Activated T-helper 1 cell treated with anti-CD3 and anti-CD28 coated beads, Interleukin-12 subunit alpha, Interleukin-12 subunit beta, Interleukin-2, Interleukin-4 antibody, amounts not matched to agents 30 ng/mL and 10 ng/mL and 1 ng/mL, durations not matched to agents 14 hours and 24 hours and 36 hours (primary cell): ENCODE measurements around the gene CLASRP. TPM values are rescaled to one million over a fixed set of nuclear protein-coding genes. Genes with fewer than 3 reads are reported as not detected.

Experiments
- DNase-seq: peaks from one replicate; pipeline ENCODE4 v3.0.0; 2021; ENCODE audit warnings: low spot score
- H3K27ac Mint-ChIP-seq: one replicate; pipeline ENCODE4 v1.8.0; 2021; ENCODE audit warnings: mild to moderate bottlenecking, mixed read lengths
- H3K27me3 Mint-ChIP-seq: one replicate; pipeline ENCODE4 v1.8.0; 2022; ENCODE audit warnings: mild to moderate bottlenecking, moderate library complexity, mixed read lengths; ENCODE audit not compliant: insufficient read depth
- H3K36me3 Mint-ChIP-seq: one replicate; pipeline ENCODE4 v1.8.0; 2021; ENCODE audit warnings: low read depth, mixed read lengths
- H3K4me1 Mint-ChIP-seq: one replicate; pipeline ENCODE4 v1.8.0; 2021; ENCODE audit warnings: low read depth, mixed read lengths
- H3K4me3 Mint-ChIP-seq: one replicate; pipeline ENCODE4 v1.8.0; 2021; ENCODE audit warnings: mild to moderate bottlenecking, moderate library complexity, mixed read lengths
- H3K9me3 Mint-ChIP-seq: one replicate; pipeline ENCODE4 v1.8.0; 2021; ENCODE audit warnings: mixed read lengths
- intact Hi-C: fragments of 100-400 bp; cut with micrococcal nuclease; formaldehyde crosslinking; loops from one replicate; pipeline ENCODE4 v1.15.1; 2024
- total RNA-seq: library from RNA; stranded (reverse); gene quantifications from 2 replicates; pipeline ENCODE4 v1.2.3, GENCODE V29; 2022

The CLASRP gene
- total RNA-seq, 1 donor from 2014 or later, result 116 TPM

DNA sequence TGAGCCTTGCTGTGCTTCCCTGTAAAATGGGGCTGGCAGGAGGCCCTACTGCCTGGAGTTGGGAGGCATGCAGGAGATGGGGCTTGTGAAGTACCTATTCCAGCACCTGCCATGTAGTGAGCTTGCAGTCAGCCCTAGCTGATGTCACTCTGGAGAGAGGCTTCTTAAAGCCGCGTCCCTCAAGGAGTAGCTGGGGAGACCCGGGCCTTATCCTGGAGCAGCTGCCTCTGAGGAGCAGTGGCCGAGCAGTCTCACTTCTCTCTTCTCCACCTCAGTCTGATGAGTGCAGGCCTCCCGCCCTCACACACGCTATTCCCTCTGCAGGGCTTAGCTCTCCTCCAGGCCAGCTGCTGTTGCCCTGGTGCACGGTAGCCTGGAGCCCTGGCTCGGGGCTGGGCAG, 18.0 kb downstream of the CLASRP start:
- Mint-ChIP-seq H3K27me3 (no peaks in the 10 kb centered on the region), H3K9me3 (no peaks in the 10 kb centered on the region)
- intact Hi-C loops, result loop anchor here (5.0 kb wide), 1 partner anchor 155 kb away; no protein-coding TSS in a partner anchor

DNA sequence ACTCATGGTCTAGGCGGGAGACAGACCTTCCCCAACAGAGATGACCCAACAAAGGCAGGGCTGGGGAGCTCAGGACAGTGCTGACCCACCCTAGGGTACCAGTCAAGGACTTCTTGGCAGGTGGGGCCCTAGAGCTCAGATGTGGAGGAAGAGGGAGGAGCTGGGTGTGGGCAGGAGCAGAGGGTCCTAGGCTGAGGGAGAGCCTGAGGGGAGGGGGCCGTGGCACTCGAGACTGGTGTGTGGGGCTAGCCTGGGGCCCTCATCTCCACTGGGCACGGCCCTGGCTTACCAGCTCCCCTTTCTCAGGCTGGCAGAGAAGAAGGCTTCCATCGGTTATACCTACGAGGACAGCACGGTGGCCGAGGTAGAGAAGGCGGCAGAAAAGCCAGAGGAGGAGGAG, 18.6 kb downstream of the CLASRP start:
- intact Hi-C loops, result loop anchor here (5.0 kb wide), 1 partner anchor 155 kb away; no protein-coding TSS in a partner anchor
- Mint-ChIP-seq H3K4me1 (peaks cover 5% of the 10 kb centered on the region), H3K27ac (no peak overlapping the region)

More for the DNA sequence above, 18.0 kb downstream of the CLASRP start:
- H3K27ac Mint-ChIP-seq, result no peak overlapping the region
- peaks cover 5% of the 10 kb centered on the region for H3K4me1 Mint-ChIP-seq
- peaks cover 45% of the 10 kb centered on the region for H3K36me3 Mint-ChIP-seq
- DNase-seq, result no peak
- no peak overlapping the region for H3K4me3 Mint-ChIP-seq

DNA sequence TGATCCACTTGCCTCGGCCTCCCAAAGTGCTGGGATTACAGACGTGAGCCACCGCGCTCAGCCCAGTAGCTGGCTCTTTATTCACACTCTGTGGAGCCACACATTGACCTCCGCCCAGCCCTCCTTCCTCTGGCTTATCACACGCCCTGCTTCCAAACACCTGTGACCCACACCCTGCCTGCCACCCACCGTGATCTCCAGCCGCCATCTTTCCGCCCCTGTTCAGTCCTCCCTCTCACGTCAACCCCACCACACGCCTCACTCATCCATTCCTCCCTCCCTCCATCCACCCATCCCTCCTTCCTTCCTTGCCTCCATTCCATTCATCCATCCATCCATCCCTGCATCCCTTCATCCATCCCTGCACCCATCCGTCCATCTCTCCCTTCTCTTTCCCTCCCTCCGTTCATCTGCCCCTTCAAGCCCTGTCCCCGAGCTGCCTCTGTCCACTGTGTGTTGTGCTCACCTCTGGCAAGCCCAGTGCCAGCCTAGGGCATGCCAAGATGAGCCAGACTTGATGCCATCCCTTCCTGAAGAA, 19.8 kb downstream of the CLASRP start:
- Mint-ChIP-seq H3K27ac (no peak overlapping the region), H3K36me3 (peaks cover 41% of the 10 kb centered on the region), H3K4me3 (no peak overlapping the region)

More for the DNA sequence above, 18.6 kb downstream of the CLASRP start:
- Mint-ChIP-seq H3K9me3 (no peaks in the 10 kb centered on the region), H3K4me3 (no peak overlapping the region), H3K27me3 (no peaks in the 10 kb centered on the region), H3K36me3 (peaks cover 44% of the 10 kb centered on the region)
- no peak for DNase-seq

DNA sequence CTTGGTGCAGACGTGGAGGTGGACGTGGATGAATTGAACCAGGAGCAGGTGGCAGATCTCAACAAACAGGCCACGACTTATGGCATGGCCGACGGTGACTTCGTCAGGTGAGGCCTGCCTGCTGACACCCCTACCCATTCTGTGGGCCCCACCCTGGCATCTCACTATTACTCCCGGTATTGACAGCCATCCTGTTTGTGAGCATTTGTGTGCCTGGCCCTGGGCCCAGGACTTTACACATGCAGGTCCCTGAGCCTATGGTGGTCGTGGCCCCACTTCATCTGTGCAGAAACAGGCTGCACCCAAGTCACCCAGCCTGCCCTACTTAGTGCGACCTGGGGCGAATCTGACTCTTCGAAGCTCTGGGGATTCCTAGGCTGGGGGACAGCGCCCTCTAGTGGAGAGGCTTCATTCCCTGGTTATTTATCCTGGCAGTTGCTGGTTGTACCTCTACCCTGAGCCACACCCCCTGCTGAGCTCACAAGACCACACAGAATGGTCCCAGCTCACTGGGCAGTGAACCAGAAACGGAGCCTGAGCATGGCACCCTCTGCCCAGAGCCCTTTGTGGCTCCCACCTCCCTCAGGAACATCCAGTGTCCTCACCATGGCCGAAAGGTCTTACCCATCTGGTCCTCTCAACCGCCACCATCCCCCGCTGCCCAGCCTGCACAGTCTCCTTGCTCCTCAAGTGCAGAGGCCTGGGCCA, 20.6 kb downstream of the CLASRP start:
- Mint-ChIP-seq H3K36me3 (peaks cover 38% of the 10 kb centered on the region), H3K4me1 (peaks cover 5% of the 10 kb centered on the region), H3K4me3 (no peak overlapping the region), H3K27ac (peak overlapping the region; percentile 63), H3K27me3 (no peaks in the 10 kb centered on the region), H3K9me3 (no peaks in the 10 kb centered on the region)
- intact Hi-C loops, result loop anchor here (1.0 to 5.0 kb wide), 4 partner anchors 20 to 157 kb away; partner anchors contain the start of gene CLASRP
- DNase-seq, result peak; percentile 73

More for the DNA sequence above, 19.8 kb downstream of the CLASRP start:
- DNase-seq, result no peak
- Mint-ChIP-seq H3K4me1 (peaks cover 5% of the 10 kb centered on the region), H3K9me3 (no peaks in the 10 kb centered on the region), H3K27me3 (no peaks in the 10 kb centered on the region)
- intact Hi-C loops, result loop anchor here (1.0 to 5.0 kb wide), 4 partner anchors 19 to 156 kb away; partner anchors contain the start of gene CLASRP

DNA sequence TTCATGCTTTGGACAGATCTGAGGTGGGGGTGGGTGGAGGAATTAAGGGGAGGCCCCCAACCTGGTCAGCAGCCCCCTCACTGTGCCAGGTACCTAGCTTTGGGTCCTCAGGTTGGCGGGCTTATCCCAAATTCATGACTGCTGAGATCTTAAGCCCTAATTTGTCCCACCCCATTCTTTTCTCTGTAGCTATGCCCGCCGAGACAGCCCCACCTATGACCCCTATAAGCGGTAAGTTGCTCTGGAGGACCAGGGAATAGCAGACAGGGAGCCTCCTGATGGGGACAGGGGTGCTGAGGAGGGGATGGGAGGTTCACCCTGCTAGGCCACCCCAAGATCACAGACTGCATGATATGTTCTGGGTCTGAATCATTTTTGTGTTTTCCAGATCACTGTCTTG, 23.1 kb downstream of the CLASRP start:
- H3K27ac Mint-ChIP-seq, result no peak overlapping the region
- no peak overlapping the region for H3K4me3 Mint-ChIP-seq
- peaks cover 5% of the 10 kb centered on the region for H3K4me1 Mint-ChIP-seq
- no peaks in the 10 kb centered on the region for H3K27me3 Mint-ChIP-seq
- intact Hi-C loops, result no loop called here
- peaks cover 42% of the 10 kb centered on the region for H3K36me3 Mint-ChIP-seq
- no peak for DNase-seq
- H3K9me3 Mint-ChIP-seq, result no peaks in the 10 kb centered on the region

DNA sequence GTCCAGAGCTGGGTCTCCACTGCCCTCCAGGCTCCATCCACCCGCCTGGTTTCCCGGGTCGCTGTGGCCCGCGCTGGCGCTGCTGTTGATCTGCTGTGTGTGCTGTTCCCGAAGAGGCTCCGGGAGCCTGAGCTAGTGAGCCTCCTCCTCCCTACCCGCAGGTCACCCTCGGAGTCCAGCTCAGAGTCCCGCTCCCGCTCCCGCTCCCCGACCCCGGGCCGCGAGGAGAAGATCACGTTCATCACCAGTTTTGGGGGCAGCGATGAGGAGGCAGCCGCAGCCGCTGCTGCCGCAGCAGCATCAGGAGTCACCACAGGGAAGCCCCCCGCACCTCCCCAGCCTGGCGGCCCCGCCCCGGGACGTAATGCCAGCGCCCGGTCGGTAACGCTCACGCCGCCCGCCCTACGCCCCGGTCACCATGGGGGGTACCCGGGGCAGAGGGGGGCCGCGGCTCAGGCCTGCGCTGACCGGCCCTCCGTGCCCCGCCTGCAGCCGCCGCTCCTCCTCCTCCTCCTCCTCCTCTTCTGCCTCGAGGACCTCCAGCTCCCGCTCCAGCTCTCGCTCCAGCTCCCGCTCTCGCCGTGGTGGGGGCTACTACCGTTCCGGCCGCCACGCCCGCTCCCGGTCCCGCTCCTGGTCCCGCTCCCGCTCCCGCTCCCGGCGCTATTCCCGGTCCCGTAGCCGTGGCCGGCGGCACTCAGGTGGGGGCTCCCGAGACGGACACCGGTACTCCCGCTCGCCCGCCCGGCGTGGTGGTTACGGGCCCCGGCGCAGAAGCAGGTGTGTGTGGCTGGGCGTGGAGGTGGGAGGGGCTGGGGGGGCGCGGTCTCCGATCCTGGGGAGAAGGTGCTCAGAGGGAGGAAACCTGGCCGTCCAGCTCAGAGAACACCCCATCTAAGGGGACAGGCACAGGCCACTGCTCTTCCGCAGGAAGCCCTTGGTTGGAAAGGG, 25.3 kb downstream of the CLASRP start:
- H3K4me3 Mint-ChIP-seq, result no peak overlapping the region

DNA sequence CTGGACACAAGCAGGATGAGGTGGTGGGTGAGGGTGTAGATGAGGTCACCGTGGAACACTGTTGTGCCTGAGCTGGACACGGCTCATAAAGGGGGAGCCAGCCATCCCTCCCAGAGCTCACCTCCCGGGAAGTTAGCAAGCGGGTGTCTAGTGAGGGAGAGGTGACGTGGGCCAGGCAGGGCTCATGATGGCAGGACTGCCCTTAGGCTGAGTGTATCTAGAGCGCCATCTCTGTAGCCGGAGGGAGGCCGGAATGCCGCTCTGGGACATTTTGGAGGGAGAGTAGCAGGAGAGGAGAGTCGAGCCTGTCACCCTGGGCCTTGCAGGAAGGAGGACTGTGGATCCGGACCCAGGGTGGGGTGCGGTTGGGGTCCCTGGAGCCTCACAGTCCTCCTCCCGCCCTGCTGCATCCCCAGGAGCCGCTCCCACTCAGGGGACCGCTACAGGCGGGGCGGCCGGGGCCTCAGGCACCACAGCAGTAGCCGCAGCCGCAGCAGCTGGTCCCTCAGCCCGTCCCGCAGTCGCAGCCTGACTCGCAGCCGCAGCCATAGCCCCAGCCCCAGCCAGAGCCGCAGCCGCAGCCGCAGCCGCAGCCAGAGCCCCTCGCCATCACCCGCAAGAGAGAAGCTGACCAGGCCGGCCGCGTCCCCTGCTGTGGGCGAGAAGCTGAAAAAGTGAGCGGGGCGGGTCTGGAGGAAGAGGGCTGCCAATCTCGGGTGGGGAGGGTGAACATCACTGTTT, 28.2 kb downstream of the CLASRP start:
- intact Hi-C loops, result no loop called here
- H3K4me1 Mint-ChIP-seq, result no peaks in the 10 kb centered on the region
- no peak overlapping the region for H3K27ac Mint-ChIP-seq

More for the DNA sequence above, 25.3 kb downstream of the CLASRP start:
- Mint-ChIP-seq H3K4me1 (peaks cover 5% of the 10 kb centered on the region), H3K36me3 (peaks cover 34% of the 10 kb centered on the region), H3K27me3 (no peaks in the 10 kb centered on the region), H3K9me3 (no peaks in the 10 kb centered on the region), H3K27ac (no peak overlapping the region)
- no peak for DNase-seq
- intact Hi-C loops, result no loop called here

DNA sequence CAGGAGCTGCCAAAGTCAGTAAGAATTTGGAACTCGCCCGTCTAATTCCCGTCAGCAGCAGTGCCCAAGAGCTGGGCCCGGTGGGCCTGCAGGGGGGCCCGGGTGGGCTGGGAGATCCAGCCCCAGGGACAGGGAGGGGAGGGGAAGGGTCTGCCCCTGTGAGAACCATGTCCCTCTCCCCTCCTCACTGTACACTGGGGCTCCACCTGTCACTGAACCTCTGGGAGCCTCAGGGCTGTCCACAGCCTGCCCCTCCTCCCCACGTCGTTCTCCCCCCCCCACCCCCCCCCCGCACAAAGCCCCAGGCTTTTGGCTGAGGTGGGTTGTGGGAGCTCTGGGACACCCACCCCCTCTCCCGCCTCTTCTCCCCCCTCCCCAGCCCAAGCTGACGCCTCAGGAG, 29.2 kb downstream of the CLASRP start:
- no peak for DNase-seq
- H3K9me3 Mint-ChIP-seq, result no peaks in the 10 kb centered on the region
- no peak overlapping the region for H3K4me3 Mint-ChIP-seq

More for the DNA sequence above, 28.2 kb downstream of the CLASRP start:
- peaks cover 18% of the 10 kb centered on the region for H3K36me3 Mint-ChIP-seq
- H3K27me3 Mint-ChIP-seq, result no peaks in the 10 kb centered on the region
- no peak for DNase-seq
- H3K4me3 Mint-ChIP-seq, result no peak overlapping the region
- H3K9me3 Mint-ChIP-seq, result no peaks in the 10 kb centered on the region

DNA sequence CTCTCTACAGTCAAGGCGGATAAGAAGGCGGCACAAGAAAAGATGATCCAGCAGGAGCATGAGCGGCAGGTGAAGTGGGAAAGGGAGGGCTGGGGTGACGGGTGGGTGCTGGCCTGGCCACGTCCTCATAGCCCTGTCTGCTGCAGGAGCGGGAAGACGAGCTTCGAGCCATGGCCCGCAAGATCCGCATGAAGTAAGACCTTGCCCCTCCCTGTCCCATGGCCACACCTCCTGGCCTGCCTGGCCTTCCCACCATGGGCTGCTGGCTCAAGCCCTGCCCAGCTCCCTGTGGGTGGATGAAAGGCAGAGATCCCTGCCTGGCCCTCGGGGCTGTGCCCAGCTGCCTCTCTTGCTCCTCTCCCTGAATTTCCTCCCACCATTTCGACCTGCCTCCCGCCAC, 30.2 kb downstream of the CLASRP start:
- DNase-seq, result no peak
- Mint-ChIP-seq H3K4me3 (no peak overlapping the region), H3K27me3 (no peaks in the 10 kb centered on the region), H3K27ac (no peak overlapping the region), H3K4me1 (no peaks in the 10 kb centered on the region), H3K36me3 (peaks cover 15% of the 10 kb centered on the region), H3K9me3 (no peaks in the 10 kb centered on the region)
- intact Hi-C loops, result no loop called here

More for the DNA sequence above, 29.2 kb downstream of the CLASRP start:
- intact Hi-C loops, result no loop called here
- H3K27me3 Mint-ChIP-seq, result no peaks in the 10 kb centered on the region
- no peak overlapping the region for H3K27ac Mint-ChIP-seq
- no peaks in the 10 kb centered on the region for H3K4me1 Mint-ChIP-seq
- peaks cover 15% of the 10 kb centered on the region for H3K36me3 Mint-ChIP-seq

DNA sequence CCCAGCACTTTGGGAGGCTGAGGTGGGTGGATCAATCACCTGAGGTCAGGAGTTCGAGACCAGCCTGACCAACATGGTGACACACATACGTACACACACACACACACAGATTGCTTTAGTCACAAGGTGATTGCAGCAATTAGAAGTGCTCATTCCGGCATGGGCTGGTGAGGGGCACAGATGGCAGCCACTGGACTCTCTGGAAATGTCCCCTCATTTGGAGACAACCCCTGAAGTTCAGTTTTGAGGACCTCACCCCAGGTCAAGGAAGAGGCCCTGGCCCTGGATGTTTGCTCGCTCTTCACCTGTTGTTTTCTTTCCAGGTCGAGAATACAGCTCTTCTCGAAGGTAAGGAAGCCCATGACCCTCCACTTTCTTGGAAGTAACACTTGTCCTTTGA, 31.4 kb downstream of the CLASRP start:
- no peak for DNase-seq
- Mint-ChIP-seq H3K4me1 (no peaks in the 10 kb centered on the region), H3K9me3 (no peaks in the 10 kb centered on the region), H3K27ac (no peak overlapping the region), H3K36me3 (peaks cover 12% of the 10 kb centered on the region), H3K27me3 (no peaks in the 10 kb centered on the region), H3K4me3 (no peak overlapping the region)
- intact Hi-C loops, result no loop called here

DNA sequence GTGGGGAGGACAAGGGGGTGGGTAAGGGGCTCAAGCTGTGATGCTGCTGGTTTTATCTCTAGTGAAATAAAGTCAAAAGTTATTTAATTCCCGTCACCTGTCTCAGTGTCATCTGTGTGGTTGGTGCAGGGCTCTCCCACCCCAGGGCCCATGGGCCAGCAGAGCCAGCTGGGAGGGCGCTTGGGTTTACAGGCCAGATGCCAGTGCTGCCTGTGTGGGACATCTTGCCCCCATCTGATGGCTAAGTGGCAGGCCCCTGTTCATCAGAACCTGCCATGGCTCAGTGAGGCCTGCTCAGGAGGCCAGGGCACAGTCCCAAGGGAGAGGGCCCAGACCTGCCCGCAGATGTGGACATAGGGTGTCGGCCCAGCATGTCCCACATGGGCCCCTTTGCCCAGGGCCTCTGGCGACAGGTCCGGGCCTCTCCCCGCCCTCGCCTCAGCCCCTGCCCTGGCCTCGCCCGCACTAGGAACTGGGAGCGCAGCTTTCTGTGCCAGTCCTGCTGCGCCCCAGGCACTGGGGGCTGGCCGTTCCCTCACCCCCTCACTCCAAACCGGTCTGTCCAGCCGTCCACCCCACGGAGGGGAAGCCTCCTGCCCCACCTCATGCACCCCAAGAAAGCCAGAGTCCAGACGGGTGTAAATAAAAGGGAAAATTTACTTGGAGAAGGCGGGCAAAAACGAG, 32.2 kb downstream of the CLASRP start:
- intact Hi-C loops, result no loop called here
- H3K36me3 Mint-ChIP-seq, result peaks cover 9% of the 10 kb centered on the region
- no peak for DNase-seq
- no peak overlapping the region for H3K4me3 Mint-ChIP-seq
- no peaks in the 10 kb centered on the region for H3K4me1 Mint-ChIP-seq
- H3K27me3 Mint-ChIP-seq, result no peaks in the 10 kb centered on the region
- no peaks in the 10 kb centered on the region for H3K9me3 Mint-ChIP-seq
- H3K27ac Mint-ChIP-seq, result no peak overlapping the region

DNA sequence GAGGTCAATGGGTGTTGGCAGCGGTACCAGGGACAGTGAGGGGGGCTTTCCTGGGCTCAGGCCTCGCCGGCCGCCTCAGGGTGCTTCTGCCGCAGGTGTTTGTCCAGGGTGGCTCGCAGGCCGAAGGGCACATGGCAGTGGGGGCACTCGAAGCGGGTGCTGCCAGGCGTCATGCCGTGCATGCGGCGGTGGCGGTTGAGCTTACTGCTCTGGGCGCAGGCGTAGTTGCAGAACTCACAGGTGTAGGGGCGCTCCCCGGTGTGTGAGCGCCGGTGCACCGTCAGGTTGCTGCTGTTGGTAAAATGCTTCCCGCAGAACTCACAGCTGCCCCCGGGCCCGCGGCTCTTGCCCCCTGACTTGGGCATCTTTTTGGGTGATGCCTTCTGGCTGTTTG, 32.7 kb downstream of the CLASRP start:
- intact Hi-C loops, result no loop called here
- no peak for DNase-seq
- Mint-ChIP-seq H3K27me3 (no peaks in the 10 kb centered on the region), H3K9me3 (no peaks in the 10 kb centered on the region), H3K4me3 (no peak overlapping the region), H3K27ac (no peak overlapping the region), H3K4me1 (peaks cover 2% of the 10 kb centered on the region), H3K36me3 (peaks cover 8% of the 10 kb centered on the region)
